Heart right ventricle (tissue), 16 donors: Measurements from ENCODE around the gene C6orf89. TPM values are rescaled to one million over a fixed set of nuclear protein-coding genes. Genes with fewer than 3 reads are reported as not detected.

ENCODE experiments used
- ATAC-seq, 8 donors: fragments of 200-7000 bp; cut with Tn5 transposase; one replicate each; pipeline ENCODE4 v1.9.1; 2020; ENCODE audit warnings: mild to moderate bottlenecking in 8 of 8, moderate library complexity in 8 of 8, moderate number of reproducible peaks in 1 of 8
- DNase-seq, 2 donors: peaks; one replicate each; pipeline ENCODE4 v3.0.0-alpha.2; 2020
- H3K27ac ChIP-seq, 10 donors: fragments of 200-600 bp; sonication (generic) in 2 of 10; one replicate each; pipeline versions ENCODE4 v1.5.0 to v1.8.0; 2020 to 2022; ENCODE audit warnings: mild to moderate bottlenecking in 3 of 10
- H3K27me3 ChIP-seq, 7 donors: fragments of 200-600 bp; one replicate each; pipeline ENCODE4 v1.8.0; 2021 to 2022; ENCODE audit warnings: mild to moderate bottlenecking in 2 of 7
- H3K36me3 ChIP-seq, 9 donors: fragments of 200-600 bp; sonication (generic) in 1 of 9; one replicate each; pipeline versions ENCODE4 v1.5.0 to v1.8.0; 2020 to 2022; ENCODE audit warnings: mild to moderate bottlenecking in 2 of 9
- H3K4me1 ChIP-seq, 9 donors: fragments of 200-600 bp; sonication (generic) in 1 of 9; one replicate each; pipeline versions ENCODE4 v1.5.0 to v1.8.0; 2020 to 2022; ENCODE audit warnings: mild to moderate bottlenecking in 4 of 9
- H3K4me3 ChIP-seq, 10 donors: fragments of 200-600 bp; sonication (generic) in 2 of 10; one replicate each; pipeline versions ENCODE4 v1.5.0 to v1.8.0; 2020 to 2022; ENCODE audit warnings: mild to moderate bottlenecking in 7 of 10, moderate library complexity in 2 of 10
- H3K9me3 ChIP-seq, 11 donors: fragments of 200-600 bp in 10 of 11; sonication (generic) in 2 of 11; one replicate each; pipeline versions ENCODE4 v1.5.0 to v1.8.0; 2013 to 2022; ENCODE audit warnings: mild to moderate bottlenecking in 2 of 11, control low read depth in 1 of 11, moderate library complexity in 1 of 11
- CTCF ChIP-seq, 9 donors: fragments of 200-600 bp; sonication (generic) in 2 of 9; IDR thresholded peaks; one replicate each; pipeline versions ENCODE4 v1.5.0 to v1.8.0; 2021 to 2022; ENCODE audit warnings: antibody characterized with exemption in 9 of 9, mild to moderate bottlenecking in 5 of 9, moderate library complexity in 1 of 9
- WGBS, 2 donors: extraction: QIAGEN DNeasy Blood & Tissue Kit; methylation state at CpG; one replicate each; pipeline ENCODE4 v1.1.7; 2013; ENCODE audit warnings: inconsistent platforms in 1 of 2; 5-methylcytosine and 5-hydroxymethylcytosine counted together
- intact Hi-C, 10 donors: fragments of 100-400 bp; cut with DNase I; formaldehyde crosslinking; loops; one replicate each; pipeline versions ENCODE4 v1.11.1 to v1.14.2; 2022
- polyA plus RNA-seq, 2 donors: library from polyadenylated mRNA; stranded (reverse); fragments of 200-250 nt; gene quantifications; one replicate each; pipeline ENCODE4 v1.2.3, GENCODE V29; 2013
- total RNA-seq, 10 donors: library from RNA; stranded (reverse); fragmentation: NEBNext Ultra II Directional in 3 of 10; extraction: Animal tissue kit (Norgen Biotek cat#: 25700) in 3 of 10; gene quantifications; one replicate each; pipeline versions ENCODE4 v1.2.1 to v1.2.4, GENCODE V29; 2021 to 2023
- donor health status: Arrhythmogenic right ventricular cardiomyopathy.
- donor health status: ischemic (EF 13 %, LVEDD 7.1; RV severe dilation, severe dysfunction).
- donor health status: healthy with polysubstance abuse.
- donor health status: DM: no; HTN: yes; CAD: no.
- donor health status: DM: no; HTN: no; CAD: no.
- donor health status: ischemic (EF 25% LVEDD 6.9; RV normal size, moderate dysfunction).
- donor health status: ischemic (EF 25% LVEDD 5.7; RV mildly dilated, moderate dysfunction).
- donor health status: healthy.
- donor health status: DM: yes; HTN: yes; CAD: no.
- donor health status: Ischemic cardiomyopathy.
- donor health status: ischemic (EF 35%, LVEDD 5.7; RV mildly dilated, moderate dysfunction).
- donor health status: nonischemic (EF 11% LVEDD 7.7; RV severe dilation, severe dysfunction).
- donor health status: DM: yes; HTN: yes; CAD: no.
- donor health status: PGD.
- donor health status: ischemic (EF 29% LVEDD 5.4; RV normal size, mild dysfunction).
- donor health status: nonischemic (EF 23%, LVEDD 6.1; RV moderate dilation, normal function).

The C6orf89 gene
- total and polyA plus RNA-seq, 12 donors = 22.5 to 104 (median 72.9) TPM

GRCh38 chr6:36955671-36956445 is 70.1 kb downstream of the C6orf89 start:
- peak overlapping the region in 6 of 10 donors; percentile 28 to 44 (median 40) for H3K4me3 ChIP-seq
- intact Hi-C loops = no loop called here

GRCh38 chr6:36956446-36956820 is 70.7 kb downstream of the C6orf89 start:
- Histone ChIP-seq H3K9me3 (no peaks in the 10 kb centered on the region), H3K4me1 (peaks cover 0 to 42% (median 21%) of the 10 kb centered on the region in 9 donors), H3K27ac (peak overlapping the region in 2 of 10 donors; percentile 46 to 74), H3K36me3 (no peaks in the 10 kb centered on the region), H3K27me3 (peaks cover 0 to 6% (median 0%) of the 10 kb centered on the region in 7 donors), H3K4me3 (peak overlapping the region in 5 of 10 donors; percentile 28 to 44 (median 40))
- DNase-seq (no peak), ATAC-seq (no peak)
- intact Hi-C loops = no loop called here
- no peak for TF ChIP-seq CTCF (IDR thresholded peaks at IDR 0.05)

More at GRCh38 chr6:36955671-36956445, 70.1 kb downstream of the C6orf89 start:
- WGBS, 2 donors = 61 to 63% methylated on average over 9 of the region's 9 CpGs
- H3K4me1 ChIP-seq = peaks cover 0 to 39% (median 15%) of the 10 kb centered on the region in 9 donors
- H3K36me3 ChIP-seq = no peaks in the 10 kb centered on the region
- no peak for DNase-seq
- ATAC-seq = peak in 4 of 8 donors; percentile 12 to 51 (median 39)
- peak overlapping the region in 3 of 10 donors; percentile 35 to 74 (median 46) for H3K27ac ChIP-seq
- H3K9me3 ChIP-seq = no peaks in the 10 kb centered on the region
- peaks cover 0 to 6% (median 0%) of the 10 kb centered on the region in 7 donors for H3K27me3 ChIP-seq
- TF ChIP-seq CTCF (IDR thresholded peaks at IDR 0.05) = no peak

GRCh38 chr6:36957773-36958271 is 72.1 kb downstream of the C6orf89 start:
- ATAC-seq (no peak), DNase-seq (no peak)
- Histone ChIP-seq H3K27ac (no peak overlapping the region), H3K9me3 (no peaks in the 10 kb centered on the region), H3K27me3 (peaks cover 0 to 6% (median 0%) of the 10 kb centered on the region in 7 donors), H3K4me1 (peaks cover 0 to 50% (median 21%) of the 10 kb centered on the region in 9 donors), H3K36me3 (no peaks in the 10 kb centered on the region), H3K4me3 (no peak overlapping the region)
- intact Hi-C loops = no loop called here
- TF ChIP-seq CTCF (IDR thresholded peaks at IDR 0.05) = no peak
- WGBS, 2 donors = 85 to 92% methylated on average over 9 of the region's 9 CpGs

- H3K27ac ChIP-seq = peak overlapping the region in 2 of 10 donors; percentile 39 to 68
Observed at GRCh38 chr6:36958775-36959554, 73.2 kb downstream of the C6orf89 start.

More at GRCh38 chr6:36958775-36959554, 73.2 kb downstream of the C6orf89 start:
- no peaks in the 10 kb centered on the region for H3K36me3 ChIP-seq
- peaks cover 0 to 6% (median 0%) of the 10 kb centered on the region in 7 donors for H3K27me3 ChIP-seq
- H3K9me3 ChIP-seq = no peaks in the 10 kb centered on the region
- no peak for ATAC-seq
- intact Hi-C loops = no loop called here
- 88 to 89% methylated on average over 42 to 44 of the region's 44 CpGs for WGBS, 2 donors
- no peak for TF ChIP-seq CTCF (IDR thresholded peaks at IDR 0.05)
- no peak overlapping the region for H3K4me3 ChIP-seq
- peaks cover 4 to 61% (median 27%) of the 10 kb centered on the region in 9 donors for H3K4me1 ChIP-seq
- DNase-seq = no peak
